Measurements from ENCODE around the gene FRS3.

FRS3 gene

GRCh38 chr6:41744236-41744787 lies 35.4 kb downstream of the FRS3 start:
- no peak for TF ChIP-seq Cebpa-rat (IDR thresholded peaks at IDR 0.05)
- Histone ChIP-seq H3K27me3 (no peaks in the 10 kb centered on the region), H3K4me2 (no peak overlapping the region), H4K20me1 (no peaks in the 10 kb centered on the region), H3K27ac (no peak overlapping the region), H3K9ac (no peak overlapping the region), H3K9me3 (replicated peaks in 1 of 11) (no peaks in the 10 kb centered on the region), H3K36me3 (no peaks in the 10 kb centered on the region), H3K4me1 (peaks cover 0 to 23% (median 9%) of the 10 kb centered on the region in 10 experiments; a peak in 9 of 20 replicates), H3K4me3 (no peak overlapping the region)

GRCh38 chr6:41743406-41744235 lies 36.1 kb downstream of the FRS3 start:
- Histone ChIP-seq H3K4me2 (no peak overlapping the region), H3K4me1 (peaks cover 0 to 23% (median 9%) of the 10 kb centered on the region in 10 experiments; a peak in 9 of 20 replicates), H4K20me1 (no peaks in the 10 kb centered on the region), H3K9me3 (replicated peaks in 1 of 11) (no peaks in the 10 kb centered on the region), H3K9ac (no peak overlapping the region), H3K4me3 (no peak overlapping the region), H3K27me3 (no peaks in the 10 kb centered on the region), H3K36me3 (no peaks in the 10 kb centered on the region), H3K27ac (no peak overlapping the region)
- no peak for TF ChIP-seq Cebpa-rat (IDR thresholded peaks at IDR 0.05)

- H3K4me3 ChIP-seq, result no peak overlapping the region
- H3K9ac ChIP-seq, result no peak overlapping the region
- H3K27me3 ChIP-seq, result no peaks in the 10 kb centered on the region
- peak overlapping the region in 2 of 11 experiments; percentile 33 to 42; a peak in 2 of 22 replicates for H3K4me2 ChIP-seq
- H3K9me3 ChIP-seq (replicated peaks in 1 of 11), result no peaks in the 10 kb centered on the region
- H3K27ac ChIP-seq, result no peak overlapping the region
- no peaks in the 10 kb centered on the region for H4K20me1 ChIP-seq
- TF ChIP-seq Cebpa-rat (IDR thresholded peaks at IDR 0.05), result no peak
- no peaks in the 10 kb centered on the region for H3K36me3 ChIP-seq
- H3K4me1 ChIP-seq, result peaks cover 0 to 23% (median 9%) of the 10 kb centered on the region in 10 experiments; a peak in 11 of 20 replicates
Measured at GRCh38 chr6:41741625-41742490, 37.8 kb downstream of the FRS3 start.

- peak overlapping the region in 4 of 11 experiments; percentile 5 to 20 (median 16); a peak in 2 of 22 replicates for H3K27ac ChIP-seq
- TF ChIP-seq Cebpa-rat (IDR thresholded peaks at IDR 0.05), result no peak
Measured at GRCh38 chr6:41740366-41741162, 39.1 kb downstream of the FRS3 start.

GRCh38 chr6:41739041-41739440 lies 40.7 kb downstream of the FRS3 start:
- no peak overlapping the region for H3K9ac ChIP-seq

More at GRCh38 chr6:41740366-41741162, 39.1 kb downstream of the FRS3 start:
- Histone ChIP-seq H3K9ac (peak overlapping the region in 2 of 11 experiments; percentile 24 to 43; a peak in 2 of 22 replicates), H3K4me3 (no peak overlapping the region), H3K27me3 (no peaks in the 10 kb centered on the region), H3K9me3 (replicated peaks in 1 of 11) (no peaks in the 10 kb centered on the region), H4K20me1 (no peaks in the 10 kb centered on the region), H3K4me1 (peaks cover 8 to 34% (median 18%) of the 10 kb centered on the region in 10 experiments), H3K36me3 (no peaks in the 10 kb centered on the region), H3K4me2 (peak overlapping the region in 1 of 11 experiments; percentile 42; a peak in 1 of 22 replicates)

GRCh38 chr6:41737591-41738130 lies 42.0 kb downstream of the FRS3 start:
- no peaks in the 10 kb centered on the region for H3K9me3 ChIP-seq (replicated peaks in 1 of 11)
- no peak overlapping the region for H3K4me3 ChIP-seq
- H3K4me1 ChIP-seq, result peaks cover 17 to 41% (median 28%) of the 10 kb centered on the region in 10 experiments
- H3K27me3 ChIP-seq, result no peaks in the 10 kb centered on the region
- no peak for TF ChIP-seq Cebpa-rat (IDR thresholded peaks at IDR 0.05)
- H3K27ac ChIP-seq, result no peak overlapping the region
- no peaks in the 10 kb centered on the region for H3K36me3 ChIP-seq
- H3K4me2 ChIP-seq, result no peak overlapping the region
- H4K20me1 ChIP-seq, result peaks cover 0 to 13% (median 0%) of the 10 kb centered on the region in 11 experiments; a peak in 7 of 22 replicates
- H3K9ac ChIP-seq, result no peak overlapping the region

More at GRCh38 chr6:41739041-41739440, 40.7 kb downstream of the FRS3 start:
- no peaks in the 10 kb centered on the region for H3K27me3 ChIP-seq
- H3K27ac ChIP-seq, result no peak overlapping the region
- TF ChIP-seq Cebpa-rat (IDR thresholded peaks at IDR 0.05), result no peak
- no peaks in the 10 kb centered on the region for H3K36me3 ChIP-seq
- peaks cover 8 to 33% (median 18%) of the 10 kb centered on the region in 10 experiments for H3K4me1 ChIP-seq
- H3K9me3 ChIP-seq (replicated peaks in 1 of 11), result no peaks in the 10 kb centered on the region
- H3K4me3 ChIP-seq, result no peak overlapping the region
- no peak overlapping the region for H3K4me2 ChIP-seq
- H4K20me1 ChIP-seq, result no peaks in the 10 kb centered on the region

- peaks cover 0 to 17% (median 2%) of the 10 kb centered on the region in 11 experiments; a peak in 9 of 22 replicates for H4K20me1 ChIP-seq
Measured at GRCh38 chr6:41736800-41737555, 42.7 kb downstream of the FRS3 start.

More at GRCh38 chr6:41736800-41737555, 42.7 kb downstream of the FRS3 start:
- H3K27me3 ChIP-seq, result no peaks in the 10 kb centered on the region
- H3K36me3 ChIP-seq, result 0 out of 22 replicates have a peak, but pooled peaks cover 0 to 2% (median 0%) of the 10 kb centered on the region in 11 experiments
- no peak overlapping the region for H3K9ac ChIP-seq
- no peak for TF ChIP-seq Cebpa-rat (IDR thresholded peaks at IDR 0.05)
- H3K4me2 ChIP-seq, result 0 out of 22 replicates have a peak overlapping the region, but pooled peaks of 1 of the 11 experiments have one; percentile 10
- no peaks in the 10 kb centered on the region for H3K9me3 ChIP-seq (replicated peaks in 1 of 11)
- no peak overlapping the region; a peak in 1 of 22 replicates for H3K27ac ChIP-seq
- H3K4me3 ChIP-seq, result no peak overlapping the region
- H3K4me1 ChIP-seq, result peaks cover 24 to 45% (median 35%) of the 10 kb centered on the region in 10 experiments

All from BLaER1 treated with 17β-estradiol and CSF1 and Interleukin-3, amounts not matched to agents 10 nM and 100 nM (cell line).